ENCODE results near the gene CTDSPL.

DNA sequence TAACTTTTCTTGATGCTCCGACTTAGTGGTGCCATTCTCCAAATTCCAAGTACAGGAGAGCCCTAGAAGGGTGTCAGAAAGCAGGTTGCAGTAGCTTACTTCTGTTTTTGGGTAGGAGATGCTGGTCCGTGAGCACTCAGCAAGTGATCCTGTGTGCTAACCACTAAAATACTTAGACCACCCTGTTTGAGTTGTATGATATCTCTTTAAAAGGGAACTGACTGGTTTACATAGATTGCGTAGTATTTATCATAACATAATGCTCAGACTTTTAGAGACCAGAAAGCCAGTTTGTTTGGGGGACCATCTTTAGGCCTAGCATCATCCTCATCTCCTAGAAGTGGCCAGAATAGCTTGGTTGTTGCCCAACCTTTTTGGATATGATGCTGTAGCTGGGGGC is 26.7 kb downstream of the CTDSPL start:
- TF ChIP-seq, protein P1, sequence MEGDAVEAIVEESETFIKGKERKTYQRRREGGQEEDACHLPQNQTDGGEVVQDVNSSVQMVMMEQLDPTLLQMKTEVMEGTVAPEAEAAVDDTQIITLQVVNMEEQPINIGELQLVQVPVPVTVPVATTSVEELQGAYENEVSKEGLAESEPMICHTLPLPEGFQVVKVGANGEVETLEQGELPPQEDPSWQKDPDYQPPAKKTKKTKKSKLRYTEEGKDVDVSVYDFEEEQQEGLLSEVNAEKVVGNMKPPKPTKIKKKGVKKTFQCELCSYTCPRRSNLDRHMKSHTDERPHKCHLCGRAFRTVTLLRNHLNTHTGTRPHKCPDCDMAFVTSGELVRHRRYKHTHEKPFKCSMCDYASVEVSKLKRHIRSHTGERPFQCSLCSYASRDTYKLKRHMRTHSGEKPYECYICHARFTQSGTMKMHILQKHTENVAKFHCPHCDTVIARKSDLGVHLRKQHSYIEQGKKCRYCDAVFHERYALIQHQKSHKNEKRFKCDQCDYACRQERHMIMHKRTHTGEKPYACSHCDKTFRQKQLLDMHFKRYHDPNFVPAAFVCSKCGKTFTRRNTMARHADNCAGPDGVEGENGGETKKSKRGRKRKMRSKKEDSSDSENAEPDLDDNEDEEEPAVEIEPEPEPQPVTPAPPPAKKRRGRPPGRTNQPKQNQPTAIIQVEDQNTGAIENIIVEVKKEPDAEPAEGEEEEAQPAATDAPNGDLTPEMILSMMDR (IDR thresholded peaks at IDR 0.05): no peak
- TF ChIP-seq EP300 (IDR thresholded peaks at IDR 0.05; ENCODE audit: low read depth): no peak
- no peak for TF ChIP-seq POLR2AphosphoS5 (IDR thresholded peaks at IDR 0.05)
